Measurements from ENCODE around the gene TCEANC2. TPM values are rescaled to one million over a fixed set of nuclear protein-coding genes. Genes with fewer than 3 reads are reported as not detected.
"Not testable (repeated sequence)": the region's sequence is repeated elsewhere in the genome, so short reads cannot be mapped to it uniquely, and the experiment has no call there.

TCEANC2 gene
- polyA plus RNA-seq, result 1 to 10 TPM; 1.3 to 5.1 (median 1.9) TPM
- long read RNA-seq, donor 1, result 0 reads
- long read RNA-seq, donor 2, result 0 reads
- long read RNA-seq, donor 3, partial matches to known transcripts, result 0 of 4 reads
- long read RNA-seq, donor 3, other reads (novel, unspliced or antisense), result 0 of 4 reads
- long read RNA-seq, donor 4, result 0 reads
- long read RNA-seq, donor 5, partial matches to known transcripts, result 0 of 3 reads
- long read RNA-seq, donor 5, other reads (novel, unspliced or antisense), result 0 of 3 reads
- long read RNA-seq, donor 6, full-length matches to known transcripts, result 4 of 4 reads
- long read RNA-seq, donor 6, partial matches to known transcripts, result 0 of 4 reads
- long read RNA-seq, donor 6, other reads (novel, unspliced or antisense), result 0 of 4 reads
- long read RNA-seq, donor 7, result 0 reads
- long read RNA-seq, donor 8, full-length matches to known transcripts, result 3 of 3 reads
- long read RNA-seq, donor 8, partial matches to known transcripts, result 0 of 3 reads
- long read RNA-seq, donor 8, other reads (novel, unspliced or antisense), result 0 of 3 reads
- long read RNA-seq, donor 9, partial matches to known transcripts, result 0 of 3 reads
- long read RNA-seq, donor 9, other reads (novel, unspliced or antisense), result 0 of 3 reads
- long read RNA-seq, donor 10, full-length matches to known transcripts, result 7 of 32 reads
- long read RNA-seq, donor 10, partial matches to known transcripts, result 16 of 32 reads
- long read RNA-seq, donor 10, other reads (novel, unspliced or antisense), result 9 of 32 reads

GRCh38 chr1:54052934-54053744 lies at the start of gene TCEANC2, which contains the start of gene TMEM59:
Gene TCEANC2 (plus strand): TSS chr1:54053608. CDS start chr1:54054423, 815 bp downstream.
Gene TMEM59 (minus strand): TSS chr1:54053204. CDS start chr1:54053188, 16 bp downstream.
- Histone ChIP-seq H3K27me3 (ENCODE audit: control insufficient read depth in 3 of 3, insufficient read depth in 3 of 3, low read length in 3 of 3) (no peaks in the 10 kb centered on the region), H3K36me3 (ENCODE audit: control insufficient read depth in 3 of 3, insufficient read depth in 2 of 3, low read depth in 1 of 3, low read length in 3 of 3) (peaks cover 0 to 12% (median 0%) of the 10 kb centered on the region in 3 donors), H3K27ac (ENCODE audit: low read depth in 1 of 3, low read length in 2 of 3) (peak within 1 kb of the TSS; percentile 82 to 98 (median 98)), H3K9me3 (ENCODE audit: control insufficient read depth in 2 of 2, insufficient read depth in 1 of 2, low read depth in 1 of 2, low read length in 1 of 2) (no peaks in the 10 kb centered on the region), H3K4me3 (ENCODE audit: low read depth in 1 of 3, low read length in 3 of 3) (peak within 1 kb of the TSS; percentile 56 to 96 (median 80)), H3K4me1 (ENCODE audit: control insufficient read depth in 3 of 3, insufficient read depth in 2 of 3, low read depth in 1 of 3, low read length in 2 of 3) (peaks cover 0 to 8% (median 7%) of the 10 kb centered on the region in 3 donors)
- 0% methylated on average over 59 of the region's 59 CpGs for WGBS, 3 donors
- FAIRE-seq, result peak; percentile 76
- DNase-seq, result peak; percentile 99 to 100

GRCh38 chr1:54003750-54004480 lies 49.5 kb upstream of the TCEANC2 start:
- 92 to 98% (median 94%) methylated on average over 19 of the region's 19 CpGs for WGBS, 3 donors
- not testable (repeated sequence) for FAIRE-seq; H3K4me3 ChIP-seq (ENCODE audit: low read depth in 1 of 3, low read length in 3 of 3); H3K27me3 ChIP-seq (ENCODE audit: control insufficient read depth in 3 of 3, insufficient read depth in 3 of 3, low read length in 3 of 3); H3K27ac ChIP-seq (ENCODE audit: low read depth in 1 of 3, low read length in 2 of 3); H3K9me3 ChIP-seq (ENCODE audit: control insufficient read depth in 2 of 2, insufficient read depth in 1 of 2, low read depth in 1 of 2, low read length in 1 of 2); H3K4me1 ChIP-seq (ENCODE audit: control insufficient read depth in 3 of 3, insufficient read depth in 2 of 3, low read depth in 1 of 3, low read length in 2 of 3); DNase-seq; H3K36me3 ChIP-seq (ENCODE audit: control insufficient read depth in 3 of 3, insufficient read depth in 2 of 3, low read depth in 1 of 3, low read length in 3 of 3)

- FAIRE-seq (no peak), DNase-seq (no peak)
- 95 to 97% (median 95%) methylated on average over 27 of the region's 27 CpGs for WGBS, 3 donors
- Histone ChIP-seq H3K9me3 (ENCODE audit: control insufficient read depth in 2 of 2, insufficient read depth in 1 of 2, low read depth in 1 of 2, low read length in 1 of 2) (no peaks in the 10 kb centered on the region), H3K27me3 (ENCODE audit: control insufficient read depth in 3 of 3, insufficient read depth in 3 of 3, low read length in 3 of 3) (peaks cover 0 to 4% (median 0%) of the 10 kb centered on the region in 3 donors), H3K4me1 (ENCODE audit: control insufficient read depth in 3 of 3, insufficient read depth in 2 of 3, low read depth in 1 of 3, low read length in 2 of 3) (no peaks in the 10 kb centered on the region), H3K4me3 (ENCODE audit: low read depth in 1 of 3, low read length in 3 of 3) (no peak overlapping the region), H3K27ac (ENCODE audit: low read depth in 1 of 3, low read length in 2 of 3) (no peak overlapping the region), H3K36me3 (ENCODE audit: control insufficient read depth in 3 of 3, insufficient read depth in 2 of 3, low read depth in 1 of 3, low read length in 3 of 3) (no peaks in the 10 kb centered on the region)
Measured at GRCh38 chr1:54004481-54005049, 48.8 kb upstream of the TCEANC2 start.

- WGBS, 3 donors, result 70 to 78% (median 70%) methylated on average over 4 of the region's 4 CpGs
- Histone ChIP-seq H3K27ac (ENCODE audit: low read depth in 1 of 3, low read length in 2 of 3) (no peak overlapping the region), H3K4me1 (ENCODE audit: control insufficient read depth in 3 of 3, insufficient read depth in 2 of 3, low read depth in 1 of 3, low read length in 2 of 3) (no peaks in the 10 kb centered on the region), H3K9me3 (ENCODE audit: control insufficient read depth in 2 of 2, insufficient read depth in 1 of 2, low read depth in 1 of 2, low read length in 1 of 2) (no peaks in the 10 kb centered on the region), H3K36me3 (ENCODE audit: control insufficient read depth in 3 of 3, insufficient read depth in 2 of 3, low read depth in 1 of 3, low read length in 3 of 3) (no peaks in the 10 kb centered on the region), H3K27me3 (ENCODE audit: control insufficient read depth in 3 of 3, insufficient read depth in 3 of 3, low read length in 3 of 3) (peaks cover 0 to 4% (median 0%) of the 10 kb centered on the region in 3 donors), H3K4me3 (ENCODE audit: low read depth in 1 of 3, low read length in 3 of 3) (no peak overlapping the region)
- DNase-seq (no peak), FAIRE-seq (no peak)
Measured at GRCh38 chr1:54006508-54006907, 46.9 kb upstream of the TCEANC2 start.

GRCh38 chr1:54007613-54008012 lies 45.8 kb upstream of the TCEANC2 start:
- H3K4me3 ChIP-seq (ENCODE audit: low read depth in 1 of 3, low read length in 3 of 3), result no peak overlapping the region
- WGBS, 3 donors, result 81 to 92% (median 88%) methylated on average over 4 of the region's 4 CpGs
- no peak for FAIRE-seq
- no peaks in the 10 kb centered on the region for H3K36me3 ChIP-seq (ENCODE audit: control insufficient read depth in 3 of 3, insufficient read depth in 2 of 3, low read depth in 1 of 3, low read length in 3 of 3)
- H3K9me3 ChIP-seq (ENCODE audit: control insufficient read depth in 2 of 2, insufficient read depth in 1 of 2, low read depth in 1 of 2, low read length in 1 of 2), result no peaks in the 10 kb centered on the region
- DNase-seq, result no peak
- H3K27ac ChIP-seq (ENCODE audit: low read depth in 1 of 3, low read length in 2 of 3), result no peak overlapping the region
- H3K4me1 ChIP-seq (ENCODE audit: control insufficient read depth in 3 of 3, insufficient read depth in 2 of 3, low read depth in 1 of 3, low read length in 2 of 3), result no peaks in the 10 kb centered on the region
- peaks cover 0 to 4% (median 0%) of the 10 kb centered on the region in 3 donors for H3K27me3 ChIP-seq (ENCODE audit: control insufficient read depth in 3 of 3, insufficient read depth in 3 of 3, low read length in 3 of 3)

GRCh38 chr1:54008876-54009275 lies 44.5 kb upstream of the TCEANC2 start:
- Histone ChIP-seq H3K9me3 (ENCODE audit: control insufficient read depth in 2 of 2, insufficient read depth in 1 of 2, low read depth in 1 of 2, low read length in 1 of 2) (no peaks in the 10 kb centered on the region), H3K36me3 (ENCODE audit: control insufficient read depth in 3 of 3, insufficient read depth in 2 of 3, low read depth in 1 of 3, low read length in 3 of 3) (no peaks in the 10 kb centered on the region), H3K4me1 (ENCODE audit: control insufficient read depth in 3 of 3, insufficient read depth in 2 of 3, low read depth in 1 of 3, low read length in 2 of 3) (peaks cover 0 to 11% (median 0%) of the 10 kb centered on the region in 3 donors), H3K27me3 (ENCODE audit: control insufficient read depth in 3 of 3, insufficient read depth in 3 of 3, low read length in 3 of 3) (peaks cover 0 to 4% (median 0%) of the 10 kb centered on the region in 3 donors), H3K27ac (ENCODE audit: low read depth in 1 of 3, low read length in 2 of 3) (no peak overlapping the region), H3K4me3 (ENCODE audit: low read depth in 1 of 3, low read length in 3 of 3) (no peak overlapping the region)
- WGBS, 3 donors, result 85 to 90% (median 86%) methylated on average over 13 of the region's 13 CpGs
- FAIRE-seq, result no peak
- no peak for DNase-seq

GRCh38 chr1:54009406-54009805 lies 44.0 kb upstream of the TCEANC2 start:
- FAIRE-seq, result no peak
- peaks cover 0 to 4% (median 0%) of the 10 kb centered on the region in 3 donors for H3K27me3 ChIP-seq (ENCODE audit: control insufficient read depth in 3 of 3, insufficient read depth in 3 of 3, low read length in 3 of 3)
- no peak for DNase-seq
- no peaks in the 10 kb centered on the region for H3K9me3 ChIP-seq (ENCODE audit: control insufficient read depth in 2 of 2, insufficient read depth in 1 of 2, low read depth in 1 of 2, low read length in 1 of 2)
- H3K4me3 ChIP-seq (ENCODE audit: low read depth in 1 of 3, low read length in 3 of 3), result no peak overlapping the region
- H3K36me3 ChIP-seq (ENCODE audit: control insufficient read depth in 3 of 3, insufficient read depth in 2 of 3, low read depth in 1 of 3, low read length in 3 of 3), result no peaks in the 10 kb centered on the region
- 84 to 88% (median 84%) methylated on average over 4 of the region's 4 CpGs for WGBS, 3 donors
- H3K27ac ChIP-seq (ENCODE audit: low read depth in 1 of 3, low read length in 2 of 3), result no peak overlapping the region
- peaks cover 0 to 15% (median 0%) of the 10 kb centered on the region in 3 donors for H3K4me1 ChIP-seq (ENCODE audit: control insufficient read depth in 3 of 3, insufficient read depth in 2 of 3, low read depth in 1 of 3, low read length in 2 of 3)

Measured in small intestine (tissue), 16 donors.